Measurements from ENCODE around the gene CCR2.
"Not testable (repeated sequence)": the region's sequence is repeated elsewhere in the genome, so short reads cannot be mapped to it uniquely, and the experiment has no call there.

GRCh38 chr3:46330676-46331075 lies 23.2 kb upstream of the CCR2 start:
- not testable (repeated sequence) for TF ChIP-seq CTCF (IDR thresholded peaks at IDR 0.05); POLR2AphosphoS5 (IDR thresholded peaks at IDR 0.05); POLR2A (IDR thresholded peaks at IDR 0.05; ENCODE audit: low read depth)
